Inflammatory macrophage (primary cell): Measurements from ENCODE around the gene CDK18.

Source experiments
- DNase-seq, 2 donors: peaks; one replicate each; pipeline ENCODE4 v3.0.0-alpha.2; 2020 to 2022

CDK18 gene

GRCh38 chr1:205523891-205524793 lies 19.7 kb downstream of the CDK18 start:
- DNase-seq, result peak; percentile 74 to 86

DNA sequence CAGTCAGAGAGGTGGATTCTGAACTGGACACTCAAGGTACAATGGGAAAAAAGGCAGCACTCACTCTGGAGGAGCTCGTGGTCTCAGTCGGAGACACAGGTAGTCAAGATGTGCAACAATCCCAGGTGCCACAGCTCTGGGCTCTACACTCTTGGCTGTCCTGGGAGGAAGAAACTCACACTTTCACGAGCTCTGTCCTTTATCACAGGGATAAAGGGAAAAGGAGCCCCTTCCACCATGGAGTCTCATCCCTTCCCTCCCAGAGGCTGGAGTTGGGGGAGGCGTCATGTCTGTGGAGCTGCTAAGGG lies 20.3 kb downstream of the CDK18 start:
- no peak for DNase-seq

DNA sequence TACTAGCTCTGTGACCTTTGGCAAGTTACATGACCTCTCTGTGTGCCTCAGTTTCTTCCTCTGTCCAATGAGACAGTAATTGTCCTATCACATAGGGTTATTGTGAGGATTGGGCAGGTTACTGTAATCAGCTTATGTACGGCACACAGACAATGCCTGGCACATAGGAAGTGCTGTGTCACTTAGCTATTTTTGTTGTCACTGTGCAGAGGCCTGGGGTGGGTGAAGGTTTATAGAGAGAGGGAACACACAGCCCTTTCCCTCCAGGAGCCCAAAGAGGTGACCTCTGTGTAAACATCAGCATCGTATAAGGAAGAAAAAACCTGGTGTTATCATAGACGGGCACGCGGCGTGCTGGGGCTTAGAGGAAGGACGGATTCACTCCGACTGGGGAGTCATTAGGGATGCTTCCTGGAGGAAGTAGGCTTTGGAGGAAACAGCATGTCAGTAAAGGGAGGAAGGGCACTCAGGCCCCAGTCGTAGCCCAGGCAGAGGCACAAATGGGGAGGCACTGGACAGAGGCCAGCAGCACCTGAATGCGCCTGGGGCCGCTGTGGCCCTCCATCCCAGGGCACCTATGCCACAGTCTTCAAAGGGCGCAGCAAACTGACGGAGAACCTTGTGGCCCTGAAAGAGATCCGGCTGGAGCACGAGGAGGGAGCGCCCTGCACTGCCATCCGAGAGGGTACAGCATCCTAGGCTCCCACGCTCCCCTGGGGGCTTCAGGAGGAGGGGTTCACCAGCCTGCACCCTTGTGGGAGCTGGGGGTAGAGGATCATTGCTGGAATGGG lies 21.2 kb downstream of the CDK18 start:
- no peak for DNase-seq

DNA sequence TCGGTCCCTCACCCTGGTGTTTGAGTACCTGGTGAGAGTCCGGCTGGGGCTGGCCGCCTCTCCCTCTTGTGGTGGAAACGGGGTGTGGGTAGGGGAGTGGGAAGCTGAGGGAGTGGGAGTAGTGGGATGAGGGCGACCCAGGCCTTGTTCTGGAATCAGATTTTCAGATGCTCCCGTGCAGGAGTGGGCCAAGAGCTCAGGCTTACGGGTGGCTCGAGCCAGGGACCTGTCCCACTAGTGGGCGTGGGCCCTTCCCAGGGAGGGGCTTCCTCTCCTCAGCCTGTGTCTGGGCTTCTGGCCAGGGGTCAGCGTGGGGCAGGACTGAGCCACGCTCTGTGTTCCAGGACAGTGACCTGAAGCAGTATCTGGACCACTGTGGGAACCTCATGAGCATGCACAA lies 22.0 kb downstream of the CDK18 start:
- no peak for DNase-seq

DNA sequence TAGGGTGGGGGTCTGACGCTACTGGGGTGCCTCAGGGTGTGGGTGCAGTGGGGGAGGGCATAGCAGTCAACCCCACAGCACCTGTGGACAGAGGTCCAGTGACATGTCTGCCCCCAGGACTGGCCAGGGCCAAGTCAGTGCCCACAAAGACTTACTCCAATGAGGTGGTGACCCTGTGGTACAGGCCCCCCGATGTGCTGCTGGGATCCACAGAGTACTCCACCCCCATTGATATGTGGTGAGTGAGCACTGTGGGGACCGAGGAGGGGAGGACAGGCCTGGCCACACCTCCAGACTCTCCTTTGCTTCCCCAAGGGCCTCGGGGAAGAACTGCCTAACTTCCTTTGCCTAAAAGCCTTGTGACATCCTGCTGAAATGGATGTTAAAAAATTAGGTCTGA lies 23.5 kb downstream of the CDK18 start:
- no peak for DNase-seq

DNA sequence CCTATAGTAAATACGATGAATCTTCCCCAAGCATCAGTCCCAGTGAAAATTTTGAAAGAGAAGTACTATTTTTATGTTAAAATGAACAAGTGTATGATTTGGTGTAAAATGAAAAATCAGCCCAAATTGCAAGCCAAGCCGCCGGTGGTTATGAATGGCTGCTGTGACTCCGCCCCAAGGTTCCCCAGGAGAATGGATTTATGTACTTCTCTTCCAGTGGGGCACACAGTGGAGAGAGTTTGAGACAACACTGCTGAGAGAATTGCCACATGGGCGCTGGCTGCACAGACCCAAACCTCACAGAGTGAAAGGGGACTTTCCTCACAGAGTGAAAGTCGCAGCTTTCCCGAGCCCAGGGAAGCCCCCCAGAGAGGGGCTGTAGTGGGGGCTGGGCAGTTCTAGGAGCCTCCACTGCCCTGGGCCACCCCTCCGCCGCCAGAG lies 24.0 kb downstream of the CDK18 start:
- no peak for DNase-seq

- peak; percentile 67 to 70 for DNase-seq
Measured at GRCh38 chr1:205528887-205529825, 24.7 kb downstream of the CDK18 start.

DNA sequence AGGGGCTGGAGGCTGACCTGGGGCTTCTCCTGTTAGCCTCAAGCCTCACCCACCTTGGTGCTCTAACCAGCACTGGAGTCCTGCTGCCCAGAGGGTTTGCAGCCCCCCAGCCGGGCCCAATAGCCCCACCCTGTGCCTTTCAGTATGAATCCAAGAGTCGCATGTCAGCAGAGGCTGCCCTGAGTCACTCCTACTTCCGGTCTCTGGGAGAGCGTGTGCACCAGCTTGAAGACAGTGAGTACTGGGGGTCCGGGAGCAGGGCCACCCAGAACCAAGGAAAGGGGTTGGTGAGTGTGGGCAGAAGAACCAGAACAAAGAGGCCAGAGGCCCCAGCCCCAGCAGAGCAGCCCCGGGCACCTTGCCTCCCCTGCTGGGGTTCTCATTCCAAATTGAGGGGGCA lies 25.6 kb downstream of the CDK18 start:
- DNase-seq, result no peak

- no peak for DNase-seq
Measured at GRCh38 chr1:205531191-205532025, 26.9 kb downstream of the CDK18 start.

- DNase-seq, result no peak
Measured at GRCh38 chr1:205532026-205532898, 27.8 kb downstream of the CDK18 start.

DNA sequence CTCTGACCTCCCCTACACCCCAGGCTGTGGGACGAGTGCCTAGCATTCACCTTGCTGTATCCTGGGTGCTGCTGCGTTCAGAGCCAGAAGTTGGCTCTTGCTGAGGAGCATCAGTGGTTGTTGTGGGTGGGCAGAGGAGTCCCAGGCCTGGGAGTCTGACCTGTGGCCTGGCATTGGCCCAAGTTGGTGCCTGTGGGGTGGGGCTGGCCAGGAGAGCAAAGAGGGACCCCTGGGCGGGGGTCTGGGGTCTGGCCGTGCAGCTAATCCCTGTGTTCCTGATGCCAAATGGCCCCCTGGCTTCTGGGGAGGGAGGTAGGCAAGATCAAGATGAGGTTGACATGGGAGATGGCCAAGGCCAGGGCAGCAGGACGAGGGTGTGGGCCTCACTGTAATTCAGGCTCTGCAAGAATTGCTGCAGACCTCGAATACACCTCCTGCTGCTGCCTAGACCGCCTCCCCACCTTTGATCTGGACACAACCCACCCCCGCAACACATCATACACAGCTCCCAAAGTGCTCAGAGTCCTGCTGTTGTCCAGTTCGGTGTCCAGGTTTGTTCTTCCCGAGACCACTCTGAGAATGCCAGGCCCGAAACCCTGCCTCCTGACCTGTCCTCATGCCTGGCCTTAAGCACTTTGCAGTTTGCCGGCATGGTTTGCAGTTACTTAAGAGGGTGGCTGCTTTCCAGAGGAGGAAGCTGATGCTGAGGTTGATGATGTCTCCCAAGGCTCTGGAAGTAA lies 28.7 kb downstream of the CDK18 start:
- no peak for DNase-seq

DNA sequence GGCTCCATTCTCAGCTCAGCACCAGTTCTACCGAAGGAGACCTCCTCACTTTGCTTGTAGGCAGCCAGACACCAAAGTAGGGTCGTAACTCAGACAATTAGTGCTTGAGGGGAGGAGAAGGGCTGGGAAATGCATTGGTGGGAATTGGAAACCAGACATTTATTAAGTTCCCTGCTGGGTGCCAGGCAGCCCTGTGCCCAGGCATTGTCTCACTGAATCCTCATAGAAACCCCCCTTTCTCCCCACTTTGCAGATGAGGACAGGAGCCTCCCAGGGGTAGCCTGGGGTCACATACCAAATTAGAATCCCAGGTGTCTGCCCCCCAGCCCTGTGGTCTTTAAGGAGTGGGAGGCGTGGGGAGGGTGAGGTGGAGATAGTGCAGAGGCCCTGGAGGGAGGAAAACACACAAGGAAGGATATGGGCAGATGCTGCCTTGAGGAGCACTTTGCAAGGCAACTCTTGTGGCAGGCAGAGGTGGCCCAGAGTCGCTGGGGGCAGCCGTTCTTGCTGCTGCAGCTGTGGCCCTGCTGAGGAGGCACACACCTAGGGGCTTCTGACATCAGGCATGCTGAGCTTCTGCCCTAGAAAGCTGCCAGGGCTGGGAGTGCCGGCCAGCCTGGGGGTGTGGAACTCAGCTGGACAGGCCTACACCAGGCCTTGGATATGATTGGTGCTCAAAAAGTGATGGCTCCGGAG lies 29.4 kb downstream of the CDK18 start:
- no peak for DNase-seq

DNA sequence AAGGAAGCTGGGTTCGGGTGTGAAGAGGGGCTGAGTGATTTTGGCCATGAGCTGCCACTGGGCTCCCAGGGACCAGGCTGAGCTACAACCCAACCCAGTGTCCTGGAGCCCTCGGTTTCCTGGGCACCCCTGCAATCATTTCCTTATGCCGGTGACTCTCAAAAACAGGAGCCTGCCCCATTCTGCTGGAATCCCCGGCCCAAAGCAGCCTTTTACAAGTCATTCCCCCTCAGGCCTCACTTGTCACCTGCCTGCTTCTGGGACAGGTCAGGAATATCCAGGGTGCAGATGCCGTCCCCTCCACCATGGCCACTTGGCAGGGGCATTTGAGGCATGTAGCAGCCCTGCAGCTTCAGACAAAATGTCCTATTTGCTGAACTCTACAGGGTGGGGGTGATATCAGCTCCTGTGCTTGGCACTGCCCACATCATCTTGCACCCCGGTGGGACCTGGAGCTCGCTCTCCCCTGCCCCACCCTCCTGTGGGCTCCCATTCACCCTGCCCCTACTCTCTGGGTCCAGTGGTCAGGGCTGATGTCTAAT lies 30.0 kb downstream of the CDK18 start:
- DNase-seq, result no peak

DNA sequence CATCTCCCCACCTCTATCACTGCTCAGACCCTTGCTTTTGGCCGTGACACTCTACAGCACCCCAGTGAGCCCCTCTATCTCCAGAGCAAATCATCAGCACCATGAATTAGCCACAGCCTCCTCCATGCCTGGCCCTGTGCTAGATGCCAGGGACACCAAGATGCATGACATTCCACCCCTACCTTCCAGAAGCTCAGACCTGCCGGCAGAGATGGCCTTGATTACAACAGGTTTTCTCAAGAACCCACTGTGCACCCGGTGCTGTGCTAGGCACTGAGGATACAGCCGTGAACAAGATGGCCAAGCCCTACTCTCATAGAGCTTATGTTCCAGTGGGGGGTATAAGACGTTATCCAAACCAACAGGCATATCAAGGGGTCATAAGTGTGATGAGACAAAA lies 30.6 kb downstream of the CDK18 start:
- no peak for DNase-seq

- DNase-seq, result no peak
Measured at GRCh38 chr1:205535866-205536758, 31.6 kb downstream of the CDK18 start.

DNA sequence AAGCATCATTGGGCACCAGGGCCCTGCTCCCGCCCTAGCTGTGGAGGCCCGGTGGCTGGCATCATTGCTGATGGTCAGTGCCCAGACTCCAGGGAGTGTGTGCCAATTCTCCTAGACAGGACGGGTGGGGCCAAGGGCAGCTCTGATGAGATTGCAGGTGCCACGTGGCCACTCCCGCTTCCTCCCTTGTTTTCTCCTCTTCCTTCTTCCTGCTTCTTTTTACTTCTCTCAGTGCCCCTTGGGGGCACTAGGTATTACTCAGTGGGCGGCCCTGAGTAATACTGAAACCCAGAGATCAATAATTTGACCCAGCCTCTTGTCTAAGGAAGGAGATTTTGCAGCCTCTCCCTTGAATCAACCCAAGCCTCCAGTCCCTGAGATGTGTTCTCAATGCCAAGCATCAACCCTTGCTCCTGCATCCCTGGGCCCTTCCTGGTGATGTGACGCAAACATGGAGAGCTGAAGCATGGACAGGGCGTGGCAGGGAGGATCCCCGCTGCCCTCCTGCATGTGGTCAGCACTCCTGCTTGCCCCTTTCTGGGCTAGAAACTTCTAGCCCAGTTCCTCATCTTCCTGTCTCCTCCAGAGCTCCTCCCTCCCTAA lies 32.4 kb downstream of the CDK18 start:
- no peak for DNase-seq

- no peak for DNase-seq
Measured at GRCh38 chr1:205537386-205538018, 33.0 kb downstream of the CDK18 start.
